GM12878 (cell line): ENCODE data around the gene BUB3. TPM values are rescaled to one million over a fixed set of nuclear protein-coding genes. Genes with fewer than 3 reads are reported as not detected.

Experiments used
- ATAC-seq: fragments of 200-7000 bp; cut with Tn5 transposase; 3 replicates; pipeline ENCODE4 v1.9.1; 2020; ENCODE audit warnings: mild to moderate bottlenecking, moderate library complexity
- BruUV-seq: library from RNA; stranded (reverse); fragments of 400-500 nt; replicated peaks from 2 replicates; lab custom pipeline; 2021; lab: Mats Ljungman, UMichigan
- CTCF ChIA-PET: fragments of 300-600 bp; sonication (Branson Sonifier 250); formaldehyde crosslinking; extraction: SDS; loops from one replicate; lab custom pipeline; 2021; ENCODE audit warnings: inconsistent platforms; lab: Yijun Ruan, JAX
- POLR2A ChIA-PET: fragments of 350-600 bp; formaldehyde crosslinking; extraction: SDS; loops from one replicate; lab custom pipeline; 2021; ENCODE audit warnings: inconsistent platforms; lab: Charles Lee
- RAD21 ChIA-PET: fragments of 300-600 bp; sonication (Branson Sonifier 250); formaldehyde crosslinking; loops from one replicate; lab custom pipeline; 2023; ENCODE audit warnings: antibody characterized with exemption; ENCODE audit not compliant: unreplicated experiment; lab: Charles Lee
- SMC1A ChIA-PET: fragments of 300-600 bp; sonication (Branson Sonifier 250); formaldehyde crosslinking; loops from one replicate; lab custom pipeline; 2023; ENCODE audit not compliant: unreplicated experiment, uncharacterized antibody; lab: Charles Lee
- DNase-seq: peaks from one replicate; pipeline ENCODE4 v3.0.0-alpha.2; 2011; ENCODE audit warnings: low read depth, low spot score
- FAIRE-seq: peaks from 3 replicates; lab custom pipeline; 2011; peaks lifted over from hg19 to GRCh38; lab: Jason Lieb, UNC
- H2AFZ ChIP-seq: 2 replicates; pipeline ENCODE4 v1.6.0; 2011; ENCODE audit warnings: low read depth, low read length, control low read depth; ENCODE audit not compliant: control insufficient read depth
- H3K27ac ChIP-seq: 2 replicates; pipeline ENCODE4 v1.5.1; 2011; ENCODE audit warnings: control low read depth; ENCODE audit not compliant: control insufficient read depth, insufficient read depth
- H3K27me3 ChIP-seq, 2 experiments: replicated peaks in 1 of 2; 2 replicates each; pipeline versions ENCODE4 v1.6.0 to v1.6.1; 2011; ENCODE audit warnings: low read length in 1 of 2; ENCODE audit not compliant: control insufficient read depth in 2 of 2, insufficient read depth in 2 of 2
- H3K36me3 ChIP-seq, 2 experiments: 2 replicates each; pipeline ENCODE4 v1.5.1; 2011; ENCODE audit warnings: low read length in 1 of 2; ENCODE audit not compliant: control insufficient read depth in 2 of 2, insufficient read depth in 2 of 2
- H3K4me1 ChIP-seq: 2 replicates; pipeline ENCODE4 v1.6.1; 2011; ENCODE audit warnings: mild to moderate bottlenecking, low read length, moderate library complexity, mixed read lengths; ENCODE audit not compliant: control insufficient read depth, insufficient read depth
- H3K4me2 ChIP-seq: 2 replicates; pipeline ENCODE4 v1.6.0; 2011; ENCODE audit warnings: control low read depth; ENCODE audit not compliant: control insufficient read depth, insufficient read depth
- H3K4me3 ChIP-seq: fragments of 200-600 bp; sonication (generic); 2 replicates; pipeline ENCODE4 v1.5.1; 2016
- H3K79me2 ChIP-seq: 2 replicates; pipeline ENCODE4 v1.6.0; 2011; ENCODE audit warnings: low read length; ENCODE audit not compliant: control insufficient read depth, insufficient read depth
- H3K9ac ChIP-seq: 2 replicates; pipeline ENCODE4 v1.8.0; 2011; ENCODE audit warnings: low read length, control low read depth, mixed read lengths; ENCODE audit not compliant: control insufficient read depth, insufficient read depth
- H3K9me3 ChIP-seq: replicated peaks from 3 replicates; pipeline ENCODE4 v1.5.1; 2011; ENCODE audit warnings: mild to moderate bottlenecking, low read length; ENCODE audit not compliant: control insufficient read depth, insufficient read depth
- H4K20me1 ChIP-seq: 2 replicates; pipeline ENCODE4 v1.6.0; 2011; ENCODE audit not compliant: control insufficient read depth, insufficient read depth
- CBX3 ChIP-seq: fragments of 200-600 bp; sonication (generic); IDR thresholded peaks from 2 replicates; pipeline ENCODE4 v1.6.1; 2016; ENCODE audit warnings: low read depth, borderline replicate concordance
- CHD4 ChIP-seq: fragments of 200-600 bp; sonication (generic); IDR thresholded peaks from 2 replicates; pipeline ENCODE4 v1.6.1; 2016; ENCODE audit warnings: mild to moderate bottlenecking
- EED ChIP-seq: sonication (generic); IDR thresholded peaks from 2 replicates; pipeline ENCODE4 v1.6.1; 2016; ENCODE audit warnings: antibody characterized with exemption, low read depth
- EGR1 ChIP-seq, 2 experiments: IDR thresholded peaks; 1 replicate in 1 of 2; 2 replicates in 1 of 2; pipeline ENCODE4 v1.6.1; 2011 to 2012; ENCODE audit warnings: low read depth in 2 of 2, low read length in 2 of 2, borderline replicate concordance in 1 of 2, mild to moderate bottlenecking in 1 of 2, moderate library complexity in 1 of 2
- FOXK2 ChIP-seq: fragments of 450-650 bp; IDR thresholded peaks from 2 replicates; pipeline ENCODE4 v1.6.1; 2017; ENCODE audit warnings: mild to moderate bottlenecking, moderate library complexity
- WGBS: methylation state at CpG from one replicate; pipeline ENCODE4 v1.1.6; 2016; ENCODE audit warnings: low lambda C conversion rate; ENCODE audit not compliant: insufficient replicate concordance, insufficient coverage; ENCODE audit errors: missing lambda C conversion rate; 5-methylcytosine and 5-hydroxymethylcytosine counted together
- in situ Hi-C: fragments of 300-500 bp; cut with MboI; formaldehyde crosslinking; loops from 9 replicates; pipeline ENCODE4 v1.14.3; 2018; ENCODE audit warnings: mixed read lengths
- intact Hi-C: fragments of 100-400 bp; cut with micrococcal nuclease; formaldehyde crosslinking; loops from one replicate; pipeline ENCODE4 v1.14.2; 2022; ENCODE audit not compliant: unreplicated experiment
- polyA plus RNA-seq, 11 experiments: library from polyadenylated mRNA; depleted of rRNA in 4 of 11; unstranded in 6 of 11; stranded (reverse) in 5 of 11; fragments of >200 nt; fragmentation: Nextera tagmentation in 4 of 11; fragmentation: Illumina TruSeq in 1 of 11; extraction: Ambion mirVana in 4 of 11; extraction: Trizol in 1 of 11; gene quantifications; 1 replicate in 1 of 11; 2 replicates in 10 of 11; pipeline versions ENCODE4 v1.2.1 to v1.2.3, GENCODE V29; 2011 to 2016; ENCODE audit warnings: inconsistent platforms in 2 of 11, missing spikeins in 2 of 11, low read depth in 1 of 11
- total RNA-seq, 4 experiments: library from RNA; depleted of rRNA in 3 of 4; stranded (reverse); fragments of >200 nt in 3 of 4; fragmentation: Illumina TruSeq in 1 of 4; extraction: Trizol in 1 of 4; gene quantifications; 2 replicates each; pipeline versions ENCODE4 v1.2.1 to v1.2.3, GENCODE V29; 2013 to 2021

BUB3 gene
- total and polyA plus RNA-seq, 10 of the 15 experiments (the other 5 are each of a cell fraction or from before 2014, with no cell fraction given), result 260 to 1,126 (median 441) TPM

DNA sequence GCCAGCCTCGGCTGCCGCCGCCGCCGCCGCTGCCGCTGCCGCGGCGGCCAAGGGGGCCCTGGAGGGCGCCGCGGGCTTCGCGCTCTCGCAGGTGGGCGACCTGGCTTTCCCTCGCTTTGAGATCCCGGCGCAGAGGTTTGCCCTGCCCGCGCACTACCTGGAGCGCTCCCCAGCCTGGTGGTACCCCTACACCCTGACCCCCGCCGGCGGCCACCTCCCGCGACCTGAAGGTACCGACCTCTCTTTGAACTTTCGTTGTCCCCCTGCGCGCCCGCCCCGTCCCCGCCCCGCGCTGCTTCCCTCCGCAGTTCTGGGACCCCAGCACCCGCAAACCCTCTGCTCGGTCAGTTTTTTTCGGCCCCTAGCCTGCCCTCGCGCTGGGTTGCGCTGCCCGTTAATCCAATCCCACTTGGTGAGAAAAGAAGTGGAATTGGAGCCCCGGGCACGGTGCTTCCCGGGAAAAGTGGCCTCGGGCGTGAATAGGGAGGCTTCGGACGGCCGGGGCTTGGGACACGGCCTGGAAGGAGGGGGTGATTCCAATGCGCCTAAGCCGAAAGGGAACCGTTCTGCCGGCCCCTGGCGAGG is 17.9 kb upstream of the BUB3 start:
- peaks cover 31% of the 10 kb centered on the region for H3K79me2 ChIP-seq
- peak overlapping the region; percentile 54 for H3K27ac ChIP-seq
- in situ Hi-C loops, result no loop called here
- CTCF ChIA-PET, result no interaction called here
- peak overlapping the region; percentile 63 for H3K9ac ChIP-seq
- POLR2A ChIA-PET, result no interaction called here
- peaks cover 7 to 22% of the 10 kb centered on the region in 2 experiments; a peak in 3 of 4 replicates for H3K27me3 ChIP-seq
- DNase-seq, result no peak
- H2AFZ ChIP-seq, result no peak overlapping the region
- TF ChIP-seq EGR1 (IDR thresholded peaks at IDR 0.05; ENCODE audit: borderline replicate concordance in 1 of 2, low read depth in 2 of 2, low read length in 2 of 2) (0 out of 3 replicates have a peak, but pooled peaks of 1 of the 2 experiments have one; percentile 27), EED (0 out of 2 replicates have a peak, but pooled peaks have one; percentile 22), CBX3 (no peak), FOXK2 (no peak), CHD4 (no peak)
- RAD21 ChIA-PET, result no interaction called here
- no peaks in the 10 kb centered on the region; a peak in 1 of 4 replicates for H3K36me3 ChIP-seq
- H3K9me3 ChIP-seq, result no peaks in the 10 kb centered on the region; the same call in 2 of the 3 replicates
- H4K20me1 ChIP-seq, result no peaks in the 10 kb centered on the region
- no peak for FAIRE-seq
- 8% methylated on average over 59 of the region's 59 CpGs for WGBS
- BruUV-seq, result no TSS peak
- SMC1A ChIA-PET, result no interaction called here
- no peak for ATAC-seq
- H3K4me3 ChIP-seq, result peak overlapping the region; percentile 86
- peak overlapping the region; percentile 60; the same call in 1 of the 2 replicates for H3K4me2 ChIP-seq
- peaks cover 7% of the 10 kb centered on the region for H3K4me1 ChIP-seq
- intact Hi-C loops, result no loop called here
